ENCODE measurements around the gene RAD51B.
A peak's percentile ranks its signal among the peaks of the same experiment; 100 is the strongest.

The RAD51B gene

GRCh38 chr14:68577802-68578541, 758.4 kb downstream of the RAD51B start:
- DNase-seq (ENCODE audit: low read depth), result peak; percentile 96

DNA sequence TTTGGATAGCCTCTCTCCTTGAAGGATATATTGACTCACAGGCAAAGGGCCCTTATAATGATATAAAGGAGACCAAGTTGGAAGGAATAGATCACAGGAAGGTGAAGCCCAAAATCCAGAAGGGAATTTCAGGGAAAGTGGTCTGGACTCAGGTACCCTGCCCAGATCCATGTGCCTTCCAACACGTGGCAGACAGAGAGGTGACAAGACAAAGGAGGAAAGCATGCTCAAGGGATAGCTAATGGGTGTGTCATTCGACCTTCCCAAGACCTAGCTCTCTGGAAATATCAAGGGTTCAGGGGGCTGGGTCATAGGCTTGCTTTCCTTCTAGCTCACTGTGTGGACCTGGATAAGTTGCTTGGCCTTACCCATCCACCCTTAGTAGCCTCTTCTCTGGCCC, 759.0 kb downstream of the RAD51B start:
- DNase-seq (ENCODE audit: low read depth), result no peak

GRCh38 chr14:68580096-68580645, 760.6 kb downstream of the RAD51B start:
- no peak for DNase-seq (ENCODE audit: low read depth)

DNA sequence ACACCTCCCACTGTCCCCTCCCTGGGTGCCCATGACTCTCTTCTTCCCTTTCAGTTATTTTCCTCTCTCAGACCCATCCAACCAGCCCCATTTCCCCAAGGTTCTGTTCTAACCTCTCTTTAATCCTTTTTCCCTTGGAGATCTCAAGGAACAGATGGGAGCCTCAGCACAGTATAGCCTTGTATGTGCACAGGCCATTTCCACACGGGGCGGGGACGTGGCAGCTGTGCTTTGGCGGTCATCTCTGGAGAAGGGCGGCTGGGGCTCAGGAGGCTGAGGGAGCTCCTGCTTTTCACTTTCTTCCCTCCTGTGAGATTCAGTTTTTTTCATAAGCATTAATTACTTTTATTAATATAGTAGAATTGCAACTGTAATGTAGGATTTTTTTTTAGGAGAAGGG, 761.1 kb downstream of the RAD51B start:
- DNase-seq (ENCODE audit: low read depth), result no peak

DNA sequence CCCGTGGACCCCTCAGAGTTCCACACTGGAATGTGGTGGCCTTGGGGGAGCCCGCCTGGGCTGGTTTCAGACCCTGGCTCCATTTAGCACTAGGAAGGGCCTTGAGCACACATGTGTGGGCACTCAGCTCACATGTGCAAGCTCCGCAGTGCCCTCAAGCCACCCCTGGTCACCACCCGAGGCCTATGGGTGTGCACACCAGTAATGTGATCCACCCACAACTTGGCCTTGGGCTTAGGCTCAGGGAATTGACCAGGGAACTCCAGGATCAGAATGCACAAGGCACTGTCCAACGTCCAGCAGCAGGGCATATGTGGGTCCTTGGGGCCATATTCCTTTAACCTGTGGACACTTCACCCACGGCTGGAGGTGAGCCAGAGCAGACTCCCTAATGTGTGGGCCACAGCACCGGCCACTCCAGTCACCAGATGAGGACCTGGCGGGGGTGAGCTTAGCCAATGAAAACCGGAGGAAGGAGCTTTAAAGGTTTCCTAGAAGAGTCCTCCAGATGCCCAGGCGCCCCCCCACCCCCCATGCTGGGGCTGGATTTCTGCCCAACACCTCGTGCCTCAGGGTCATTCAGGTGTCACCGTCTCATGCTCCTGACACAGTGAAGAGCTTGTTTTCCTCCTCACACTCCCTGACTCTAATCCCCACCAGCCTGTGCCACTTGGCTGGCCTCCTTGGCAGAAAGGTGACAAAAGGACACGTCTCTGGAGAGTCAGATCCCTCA, 764.1 kb downstream of the RAD51B start:
- no peak for DNase-seq (ENCODE audit: low read depth)

- DNase-seq (ENCODE audit: low read depth), result no peak
Measured at GRCh38 chr14:68584786-68585185, 765.2 kb downstream of the RAD51B start.

DNA sequence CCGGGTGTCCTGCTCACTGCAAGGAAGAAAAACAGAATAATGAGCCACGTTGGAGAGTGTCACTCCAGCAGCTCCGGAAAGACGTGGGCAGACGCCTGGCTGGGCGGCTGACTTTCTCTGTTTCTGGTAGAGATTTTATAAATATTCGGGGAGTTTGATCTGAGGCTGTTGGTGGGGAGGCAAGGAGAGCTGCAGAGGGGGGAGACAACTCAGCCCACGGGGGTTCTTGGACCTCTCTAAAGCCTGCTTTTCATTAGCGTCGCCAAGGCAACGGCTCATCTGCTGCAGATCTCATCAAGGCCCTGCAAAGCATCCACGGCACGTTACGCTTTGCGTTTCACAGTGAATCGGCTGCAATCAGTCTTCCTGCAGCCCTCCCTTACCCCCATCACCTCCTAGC, 766.1 kb downstream of the RAD51B start:
- DNase-seq (ENCODE audit: low read depth), result no peak

- DNase-seq (ENCODE audit: low read depth), result no peak
Measured at GRCh38 chr14:68586896-68587751, 767.5 kb downstream of the RAD51B start.

GRCh38 chr14:68587931-68588330, 768.4 kb downstream of the RAD51B start:
- DNase-seq (ENCODE audit: low read depth), result no peak

GRCh38 chr14:68589447-68590200, 770.0 kb downstream of the RAD51B start:
- DNase-seq (ENCODE audit: low read depth), result no peak

- no peak for DNase-seq (ENCODE audit: low read depth)
Measured at GRCh38 chr14:68590201-68590522, 770.6 kb downstream of the RAD51B start.

- no peak for DNase-seq (ENCODE audit: low read depth)
Measured at GRCh38 chr14:68591786-68592185, 772.2 kb downstream of the RAD51B start.

GRCh38 chr14:68592948-68593556, 773.5 kb downstream of the RAD51B start:
- DNase-seq (ENCODE audit: low read depth), result no peak

DNA sequence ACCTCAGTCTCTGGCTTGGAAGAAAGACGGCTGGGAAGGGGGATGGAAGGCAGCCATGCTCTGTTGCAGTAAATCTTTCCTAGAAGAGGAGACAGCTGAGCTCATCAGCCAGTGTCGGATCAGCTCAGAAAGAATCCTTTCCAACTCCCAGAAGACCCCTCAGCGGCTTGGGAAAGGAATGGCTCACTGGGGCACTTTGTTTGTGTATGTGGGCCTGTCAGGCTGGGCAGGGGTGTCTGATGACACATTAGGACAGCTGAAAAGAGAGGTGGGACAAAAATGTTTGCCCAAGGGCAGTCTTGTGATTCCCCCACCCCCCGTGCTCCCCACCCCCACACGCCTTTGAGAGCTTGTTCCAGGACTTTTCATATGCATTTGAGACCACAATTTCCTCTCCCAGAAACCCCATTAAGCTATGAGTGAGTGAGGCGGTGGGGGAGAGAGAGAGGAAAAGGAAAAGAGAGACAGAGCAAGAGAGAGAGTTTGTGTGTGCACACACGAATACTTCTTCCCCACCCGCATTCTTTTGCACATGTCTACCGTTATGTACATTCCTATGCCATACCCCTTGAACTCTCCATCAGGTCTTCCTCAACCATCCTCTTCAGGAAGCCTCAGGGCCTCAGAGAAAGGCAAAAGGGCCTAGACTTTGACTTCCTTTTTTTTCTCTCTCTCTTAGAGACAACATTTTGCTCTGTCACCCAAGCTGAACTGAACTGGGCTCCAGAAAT, 774.4 kb downstream of the RAD51B start:
- DNase-seq (ENCODE audit: low read depth), result no peak

GRCh38 chr14:68594737-68595380, 775.3 kb downstream of the RAD51B start:
- no peak for DNase-seq (ENCODE audit: low read depth)

- DNase-seq (ENCODE audit: low read depth), result no peak
Measured at GRCh38 chr14:68596211-68596610, 776.6 kb downstream of the RAD51B start.

DNA sequence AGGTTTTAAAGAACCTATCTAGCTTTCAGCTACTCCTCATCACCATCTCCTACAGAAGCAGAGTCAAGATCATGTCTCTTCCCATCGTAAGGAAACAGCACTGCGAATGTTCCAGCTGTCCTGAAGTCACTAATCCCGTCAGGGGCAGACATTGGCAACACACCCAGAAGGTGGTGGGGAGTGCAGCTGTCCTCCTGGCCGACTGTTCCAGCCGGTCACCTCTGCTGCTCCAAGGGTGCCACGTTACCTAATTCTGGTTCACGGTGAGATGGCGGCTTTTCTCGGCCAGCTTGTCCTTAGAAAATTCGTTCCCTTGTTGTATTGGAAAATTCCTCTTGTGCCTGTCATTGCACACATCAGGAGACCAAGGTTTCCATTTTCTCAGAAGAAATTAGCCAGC, 777.1 kb downstream of the RAD51B start:
- no peak for DNase-seq (ENCODE audit: low read depth)

DNA sequence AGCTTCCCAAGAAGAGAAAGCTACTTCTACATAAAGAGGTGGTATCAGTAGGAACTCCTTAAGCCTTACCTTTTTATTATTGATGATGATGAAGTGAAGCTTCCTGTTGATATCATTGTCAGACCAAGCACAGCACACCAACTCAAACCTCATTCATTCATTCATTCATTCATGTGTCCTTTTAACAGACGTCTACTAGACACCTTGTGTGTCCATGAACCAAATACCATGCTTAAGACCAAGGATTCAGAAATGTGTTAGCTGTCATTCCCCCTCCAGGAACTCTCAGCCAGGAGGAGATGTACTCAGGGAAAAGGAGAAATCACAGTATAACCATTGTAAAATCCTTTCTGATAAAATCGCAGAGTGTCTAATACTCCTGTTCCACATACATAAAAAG, 778.5 kb downstream of the RAD51B start:
- DNase-seq (ENCODE audit: low read depth), result no peak

DNA sequence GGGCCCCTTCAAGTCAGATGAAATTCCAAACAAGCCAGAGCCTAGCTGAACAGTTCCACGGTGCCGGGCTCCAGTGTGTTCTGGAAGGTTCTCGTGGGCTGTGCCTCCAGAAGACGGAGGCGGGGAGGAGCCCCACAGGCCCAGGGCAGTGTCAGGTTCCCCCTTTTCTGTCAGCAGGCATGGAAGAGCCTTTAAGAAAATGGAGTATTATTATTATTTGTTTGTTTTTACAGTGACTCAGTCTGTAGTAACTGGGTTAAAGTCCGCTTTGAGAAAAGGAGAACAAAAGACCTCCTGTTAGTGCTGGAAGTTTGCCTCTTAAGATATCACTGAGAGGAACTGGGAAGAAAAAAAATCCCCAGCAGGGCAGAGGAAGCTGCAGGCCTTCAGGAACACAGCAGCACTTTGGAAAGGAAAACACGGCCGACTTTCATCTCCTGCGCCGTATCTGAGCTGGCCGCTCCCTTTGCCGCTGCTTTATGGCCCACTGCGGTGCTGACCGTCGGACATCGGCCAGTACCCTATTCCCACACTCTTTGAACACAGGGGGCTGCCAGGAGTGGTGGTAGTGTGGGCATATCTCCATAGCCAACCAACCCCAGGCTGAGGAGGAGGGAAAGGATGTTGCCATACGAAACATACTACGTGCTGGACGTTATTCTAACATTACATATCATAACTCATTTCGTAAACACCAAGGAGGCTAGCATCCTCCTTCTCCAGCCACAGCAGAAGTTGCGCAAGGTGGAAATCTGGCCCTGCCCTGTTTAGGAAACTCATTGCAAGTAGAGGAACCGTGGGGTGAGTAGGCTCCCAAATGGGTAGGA, 779.3 kb downstream of the RAD51B start:
- peak; percentile 87 for DNase-seq (ENCODE audit: low read depth)
